GM19372 (cell line): ENCODE data around the gene CASZ1.

ENCODE experiments used
- ATAC-seq: cut with Tn5 transposase; IDR thresholded peaks from one replicate; pipeline ENCODE4 v1.9.1; 2021; ENCODE audit warnings: mild to moderate bottlenecking, low read depth, moderate library complexity; ENCODE audit not compliant: unreplicated experiment

Gene CASZ1

DNA sequence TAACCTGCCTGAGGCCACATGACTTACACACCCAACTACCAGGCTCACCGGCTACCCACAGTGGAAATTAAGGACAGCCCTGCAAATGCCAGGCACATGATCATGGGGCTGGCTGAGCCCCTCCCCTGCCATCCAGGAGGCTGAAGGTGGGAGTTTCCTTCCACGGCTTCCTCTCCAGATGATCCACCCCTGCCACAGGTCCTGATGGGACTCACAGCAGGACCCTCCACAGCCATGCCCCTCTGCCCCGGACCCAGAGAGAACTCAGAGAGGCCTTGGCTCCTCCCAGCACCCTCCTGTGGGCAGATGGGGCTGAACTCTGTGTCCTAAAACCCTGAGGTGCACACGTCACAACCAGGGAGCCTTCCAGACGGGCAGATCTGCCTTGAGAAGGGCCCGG, 29.1 kb upstream of the CASZ1 start:
- ATAC-seq: no peak

DNA sequence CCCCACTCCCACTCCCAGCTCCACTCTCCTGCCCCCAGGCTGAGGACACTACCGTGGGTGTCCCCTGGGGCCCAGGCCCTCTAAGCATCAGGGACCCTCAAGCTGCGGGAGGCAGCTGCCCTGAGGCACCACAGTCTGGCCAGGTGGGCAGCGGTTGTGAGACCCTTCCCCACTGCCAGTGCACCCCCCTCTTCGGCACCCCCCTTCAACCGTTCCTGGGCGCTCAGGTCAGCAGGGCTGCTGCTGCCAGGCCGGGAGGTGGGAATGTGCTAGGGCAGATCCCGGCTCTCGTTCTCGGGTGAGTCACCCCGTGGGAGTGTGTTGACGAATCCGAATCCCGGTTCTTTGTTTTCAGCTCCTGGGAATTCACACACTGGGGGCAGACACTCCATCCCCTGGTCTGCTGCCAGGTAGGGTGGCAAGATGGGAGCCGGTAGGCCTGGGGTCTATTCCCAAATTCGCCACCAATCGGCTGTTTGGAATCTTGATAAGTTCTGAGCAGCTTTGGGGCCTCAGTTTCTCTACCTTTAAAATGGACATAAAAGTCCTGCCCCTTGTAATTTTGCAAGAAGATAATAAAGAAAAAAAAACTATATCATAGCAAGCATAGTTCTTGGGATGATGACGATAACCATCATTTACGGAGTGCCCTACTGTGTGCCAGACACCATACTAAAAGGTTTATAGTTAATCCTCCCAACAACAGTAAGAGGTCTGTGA, 28.5 kb upstream of the CASZ1 start:
- ATAC-seq: no peak

DNA sequence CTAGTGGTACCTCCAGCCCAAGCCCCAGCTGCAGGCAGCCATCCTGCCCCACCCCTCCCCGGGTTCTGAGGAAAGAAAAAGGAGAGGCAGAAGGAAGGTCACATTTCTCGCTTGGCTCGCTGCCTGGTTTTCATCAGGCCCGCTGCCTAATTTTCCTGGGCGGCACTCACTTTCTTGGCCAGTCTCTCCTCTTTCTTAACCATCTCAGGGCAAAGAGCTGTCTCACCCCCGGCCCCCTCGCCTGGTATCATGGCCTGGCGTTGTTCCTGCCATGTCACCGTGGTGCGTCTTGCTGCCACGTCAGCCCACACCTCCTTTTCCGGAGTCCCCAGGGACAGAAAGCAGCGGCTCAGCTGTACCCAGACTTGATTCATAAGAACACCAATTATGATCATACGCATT, 26.6 kb upstream of the CASZ1 start:
- no peak for ATAC-seq

DNA sequence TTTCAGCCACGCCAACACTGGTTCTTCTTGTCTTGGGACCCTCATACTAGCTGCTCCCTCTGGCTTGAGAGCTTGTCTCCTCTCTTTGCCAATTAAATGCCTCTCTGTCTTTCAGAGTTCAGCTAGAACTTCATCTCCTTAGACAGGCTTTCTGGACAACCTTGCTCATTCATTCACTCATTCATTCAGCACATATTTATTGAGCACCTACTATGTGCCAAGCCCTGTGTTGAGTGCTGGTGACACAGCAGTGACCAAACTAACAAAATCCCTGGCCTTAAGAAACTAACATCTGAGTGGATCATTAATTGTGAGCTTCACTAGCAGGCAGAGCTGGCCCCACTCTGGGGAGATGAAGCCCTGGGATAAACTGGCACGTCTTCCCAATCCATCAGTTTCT, 24.9 kb upstream of the CASZ1 start:
- no peak for ATAC-seq

DNA sequence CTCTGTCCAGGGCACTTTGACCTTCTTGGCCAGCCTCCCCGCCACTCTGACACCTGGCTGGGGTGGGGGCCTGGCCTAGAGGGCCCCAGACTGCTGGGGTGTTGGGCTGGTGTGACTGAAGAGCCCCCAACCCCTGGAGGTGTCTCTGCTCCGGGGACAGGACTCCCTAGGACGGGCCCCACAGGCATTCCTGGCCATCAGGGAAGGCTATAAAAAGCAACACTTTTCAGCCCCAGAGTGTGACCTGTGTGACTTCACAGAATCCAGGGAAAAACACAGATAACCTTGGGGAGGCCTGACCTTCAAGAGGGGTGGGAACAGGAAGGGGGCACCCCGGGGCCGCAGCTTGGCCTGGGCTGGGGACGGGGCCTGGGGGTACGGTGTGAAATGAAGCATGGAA, 24.0 kb upstream of the CASZ1 start:
- ATAC-seq: no peak

DNA sequence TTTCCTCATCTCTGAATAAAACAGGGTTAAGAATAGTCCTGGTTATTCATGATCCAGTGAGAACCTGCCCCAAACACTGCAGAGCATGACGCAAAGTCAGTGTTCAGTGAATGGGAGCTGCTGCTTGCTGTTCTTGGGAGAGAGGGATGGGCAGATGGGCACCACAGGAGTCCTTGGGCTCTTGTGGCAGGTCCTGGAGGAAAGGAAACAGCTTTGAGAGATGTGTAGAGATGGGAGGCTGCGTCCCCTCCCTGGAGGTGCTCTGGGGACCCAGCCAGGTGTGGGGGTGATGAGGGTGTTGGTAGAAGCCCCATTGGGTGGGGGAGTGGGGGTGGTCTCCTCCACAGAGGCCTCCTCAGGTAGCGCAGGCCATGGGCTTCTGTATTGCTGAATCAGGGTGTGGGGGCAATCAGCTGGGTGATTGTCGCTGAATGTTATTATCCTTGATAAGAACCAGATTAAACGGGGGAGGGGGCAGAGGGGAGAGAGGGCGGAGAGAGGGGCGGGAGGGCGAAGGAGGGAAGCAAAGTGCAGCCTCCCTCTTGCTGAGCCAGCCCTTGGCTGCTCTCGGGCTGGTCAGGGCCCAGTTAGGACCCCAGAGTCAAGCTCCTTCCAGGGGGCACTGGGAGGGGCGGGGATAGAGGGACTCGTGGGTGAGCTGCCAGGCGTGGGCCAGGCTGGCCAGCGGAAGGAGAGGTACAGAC, 22.9 kb upstream of the CASZ1 start:
- no peak for ATAC-seq

DNA sequence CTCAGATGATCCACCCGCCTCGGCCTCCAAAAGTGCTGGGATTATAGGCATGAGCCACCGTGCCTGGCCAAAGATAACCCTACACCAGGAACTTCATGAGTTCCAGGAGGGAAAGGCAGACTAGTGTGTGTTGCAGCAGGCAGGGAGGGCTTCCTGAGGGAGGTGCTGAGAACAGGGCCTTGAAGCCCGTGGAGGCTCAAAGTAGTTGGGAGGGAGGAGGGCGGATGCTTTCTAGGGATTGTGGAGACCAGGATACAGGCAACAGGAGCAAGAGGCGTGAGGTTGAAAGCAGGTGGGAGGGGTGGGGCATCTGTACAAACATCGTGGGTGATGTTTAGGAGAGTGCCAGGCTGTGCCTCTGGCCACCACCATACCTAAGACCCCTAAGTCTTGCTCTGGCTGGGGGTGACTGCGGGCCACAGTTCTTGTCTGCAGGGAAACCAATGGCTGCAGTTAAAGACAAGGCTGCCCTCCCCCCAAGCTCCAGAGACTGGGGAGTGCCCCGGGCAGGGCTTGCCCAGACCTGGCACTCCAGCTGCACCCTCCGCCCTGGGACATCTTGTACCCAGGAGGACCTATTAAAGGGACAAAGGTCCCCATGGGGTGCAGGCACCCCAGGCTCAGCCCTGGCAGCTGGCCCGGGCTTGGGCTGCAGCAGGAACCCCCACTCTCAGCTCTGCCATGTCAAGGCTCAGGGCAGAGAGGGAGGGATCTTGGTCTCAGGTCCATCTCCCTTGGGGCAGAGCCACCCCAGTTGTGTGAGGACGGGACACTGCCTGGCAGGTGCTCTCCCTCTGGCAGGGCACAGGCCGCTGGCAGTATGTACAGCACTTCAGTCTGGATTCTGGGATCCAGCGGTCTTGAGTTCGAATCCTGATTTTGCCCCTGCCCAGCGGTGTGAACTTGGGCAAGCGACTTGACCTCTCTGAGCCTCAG, 22.1 kb upstream of the CASZ1 start:
- ATAC-seq: no peak

DNA sequence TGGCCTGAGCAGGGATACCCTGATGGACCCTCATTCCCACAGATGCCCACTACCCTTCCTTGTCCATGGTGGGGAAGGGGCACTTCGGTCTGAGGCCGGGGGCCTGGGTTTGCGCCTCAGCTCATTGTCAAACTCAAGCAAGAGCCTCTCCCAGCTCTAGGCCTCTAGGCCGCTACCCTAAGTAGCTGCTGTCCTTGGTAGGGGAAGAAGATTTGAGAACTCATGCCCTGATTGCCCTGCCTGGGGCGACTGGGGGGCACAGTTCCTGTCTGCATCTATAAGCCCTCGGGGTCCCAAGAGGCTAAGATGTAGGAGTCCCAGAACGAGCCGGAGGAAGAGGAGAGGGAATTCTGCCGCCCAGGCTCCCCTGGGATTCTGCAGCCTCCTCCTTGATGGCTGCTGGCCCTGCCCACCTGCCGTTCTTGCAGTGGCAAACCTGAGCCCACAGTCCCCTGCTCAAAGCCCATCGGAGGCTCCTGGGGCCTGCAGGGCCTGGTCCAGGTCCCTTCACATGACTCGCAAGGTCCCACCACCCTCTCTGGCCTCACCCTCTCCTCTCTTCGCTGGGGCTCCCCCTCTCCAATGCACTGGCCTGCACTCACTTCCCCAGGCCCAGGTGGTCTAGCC, 20.4 kb upstream of the CASZ1 start:
- no peak for ATAC-seq

DNA sequence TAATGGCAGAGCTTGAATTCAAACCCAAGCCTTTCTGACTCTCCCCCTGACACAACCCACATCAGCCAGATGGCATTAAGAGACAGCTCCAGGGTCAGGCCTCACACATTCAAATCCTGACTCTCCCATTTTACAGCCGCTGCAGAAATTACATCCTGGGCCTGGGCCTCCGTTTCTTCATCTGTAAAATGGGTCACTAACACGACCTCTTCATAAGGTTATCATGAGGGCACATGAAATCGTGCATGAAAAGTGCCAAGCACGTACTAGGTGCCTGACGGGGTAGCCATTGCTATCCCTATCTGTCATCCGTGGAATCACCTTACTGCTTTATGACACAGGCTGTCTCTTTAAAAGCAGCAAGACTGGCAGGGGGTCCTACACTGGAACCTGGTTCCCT, 19.8 kb upstream of the CASZ1 start:
- no peak for ATAC-seq

DNA sequence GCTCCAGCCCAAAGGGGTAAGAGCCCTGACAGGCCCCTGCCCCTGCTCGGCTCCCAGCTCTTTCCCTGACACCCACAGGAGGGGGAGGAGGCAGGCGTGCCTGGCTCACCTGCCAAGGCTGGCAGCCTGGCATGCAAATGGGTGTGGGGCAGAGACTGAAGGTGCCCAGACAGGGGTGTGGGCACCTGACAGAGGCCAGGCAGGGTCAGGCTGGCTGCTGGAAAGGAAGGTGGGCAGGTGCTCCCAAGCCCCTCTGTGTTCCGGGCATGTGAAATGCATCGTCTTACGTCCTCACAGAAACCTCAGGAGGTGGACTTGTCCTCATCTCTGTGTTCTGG, 19.4 kb upstream of the CASZ1 start:
- ATAC-seq: no peak

DNA sequence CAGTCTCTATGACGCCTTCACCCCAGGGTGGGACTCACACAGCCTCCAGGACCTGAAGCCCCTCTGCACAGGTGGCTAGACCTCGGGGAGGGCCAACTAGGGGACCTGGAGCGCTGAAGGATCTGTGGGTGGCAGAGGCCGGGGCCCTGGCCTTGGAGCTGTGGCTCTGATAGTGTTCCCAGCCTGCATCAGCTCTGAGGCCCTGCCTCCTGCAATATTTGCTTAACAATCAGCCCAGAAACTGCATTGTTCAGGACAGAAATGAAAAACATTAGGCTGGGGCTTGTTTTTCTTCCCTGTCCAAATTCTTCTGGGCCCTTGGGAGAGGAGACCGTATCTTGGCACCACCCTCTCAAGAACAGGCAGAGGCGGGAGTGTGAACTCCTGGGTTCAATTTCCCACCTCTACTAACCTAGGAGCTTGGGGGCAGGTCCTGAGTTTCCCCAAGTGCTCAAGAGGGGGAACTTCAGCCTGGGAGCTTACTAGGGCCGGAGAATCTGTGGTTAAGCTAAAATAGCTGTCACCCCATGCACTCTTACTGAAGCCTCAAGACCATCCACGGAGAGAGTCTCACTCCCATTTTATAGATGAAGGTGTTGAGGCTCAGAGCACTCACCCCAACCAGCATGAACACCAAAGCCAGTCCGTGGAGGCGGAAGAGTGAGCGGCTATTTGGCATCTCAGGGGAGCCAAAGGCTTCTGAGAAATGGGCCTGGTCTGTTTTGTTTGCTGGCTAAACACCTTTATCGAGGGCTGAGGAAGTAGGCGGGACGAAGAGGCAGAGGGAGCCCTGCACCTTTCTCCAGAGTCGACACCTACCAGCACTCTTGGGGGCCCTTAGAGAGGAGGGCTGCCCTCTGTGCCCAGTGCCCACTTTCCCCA, 18.8 kb upstream of the CASZ1 start:
- no peak for ATAC-seq

DNA sequence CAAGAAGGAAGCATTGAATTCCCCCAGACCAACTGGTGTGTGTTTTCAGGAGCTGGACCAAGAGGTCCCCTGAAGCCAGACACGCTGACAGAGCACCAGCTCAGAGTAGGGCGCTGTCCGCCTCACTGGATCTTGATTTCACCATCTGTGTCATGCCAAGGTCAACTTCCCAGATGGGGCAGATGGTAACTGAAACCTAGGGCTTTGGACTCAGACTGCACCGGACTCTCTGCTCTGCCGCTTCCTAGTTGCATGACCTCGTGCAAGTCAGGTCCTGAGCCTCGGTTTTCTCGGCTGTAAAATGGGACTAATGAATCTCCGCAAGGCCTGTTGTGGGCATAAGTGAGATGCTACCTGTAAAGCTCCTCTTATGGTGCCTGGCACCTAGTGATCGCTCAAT, 17.9 kb upstream of the CASZ1 start:
- no peak for ATAC-seq

DNA sequence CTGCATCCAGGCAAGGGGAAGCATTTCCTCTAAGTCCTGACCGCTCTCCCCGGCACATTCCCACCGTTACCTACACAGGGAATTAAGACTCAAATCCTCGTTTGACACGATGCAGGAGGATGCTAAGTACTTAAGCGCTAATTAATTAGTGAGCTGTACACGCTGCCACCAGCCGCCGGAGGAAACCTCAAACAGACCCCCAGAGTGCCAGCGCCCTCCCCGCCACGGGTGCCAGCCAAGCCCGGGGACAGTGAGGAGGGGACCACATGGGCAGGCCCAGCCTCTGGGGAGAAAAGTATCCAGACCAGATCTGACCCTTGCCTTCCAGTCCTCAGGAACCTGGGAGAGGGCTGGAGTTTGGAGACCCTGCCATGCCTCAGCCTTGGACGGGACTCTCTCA, 17.4 kb upstream of the CASZ1 start:
- no peak for ATAC-seq

DNA sequence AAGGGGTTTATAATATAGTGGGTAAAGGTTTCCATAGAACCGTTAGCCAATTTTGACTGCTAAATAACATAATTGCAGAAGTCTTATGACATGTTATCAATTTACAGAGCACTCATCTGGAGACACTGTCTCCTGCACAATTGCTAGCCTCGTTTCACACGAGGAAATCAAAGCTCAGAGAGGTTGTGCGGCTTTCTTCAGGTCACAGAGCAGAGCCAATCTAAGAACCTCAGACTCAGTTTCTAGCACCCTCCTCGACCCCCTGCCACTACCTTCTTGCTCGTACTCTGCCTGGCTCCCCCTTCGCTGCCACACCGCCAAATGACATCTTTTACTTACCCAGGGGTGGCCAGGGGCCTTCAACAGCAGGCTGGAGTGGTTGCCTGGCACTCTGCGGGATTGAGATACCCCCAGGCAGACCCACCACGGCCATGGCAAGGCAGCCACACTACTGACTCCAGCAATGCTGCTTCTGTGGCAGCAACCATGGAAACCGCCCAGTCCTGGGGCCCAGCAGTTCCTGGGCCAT, 16.0 kb upstream of the CASZ1 start:
- ATAC-seq: no peak

DNA sequence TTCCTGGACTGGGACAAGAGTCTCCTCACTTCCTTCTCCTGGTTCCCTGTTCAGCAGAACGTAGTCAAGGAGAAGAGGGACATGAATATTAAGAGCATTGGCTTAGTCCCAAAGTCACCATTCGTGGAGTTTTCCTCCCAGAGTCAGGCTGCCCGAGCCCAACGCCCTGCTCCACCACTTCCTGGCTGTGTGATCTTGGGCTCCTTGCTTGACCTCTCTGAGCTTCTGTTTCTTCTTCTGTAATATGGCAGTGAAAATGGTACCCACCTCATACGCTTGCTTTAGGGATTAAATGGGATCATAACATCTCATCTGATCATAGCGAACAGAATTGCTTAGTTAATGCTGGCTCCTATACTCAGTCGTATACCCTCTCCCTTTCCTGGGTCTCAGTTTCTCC, 12.0 kb upstream of the CASZ1 start:
- no peak for ATAC-seq

DNA sequence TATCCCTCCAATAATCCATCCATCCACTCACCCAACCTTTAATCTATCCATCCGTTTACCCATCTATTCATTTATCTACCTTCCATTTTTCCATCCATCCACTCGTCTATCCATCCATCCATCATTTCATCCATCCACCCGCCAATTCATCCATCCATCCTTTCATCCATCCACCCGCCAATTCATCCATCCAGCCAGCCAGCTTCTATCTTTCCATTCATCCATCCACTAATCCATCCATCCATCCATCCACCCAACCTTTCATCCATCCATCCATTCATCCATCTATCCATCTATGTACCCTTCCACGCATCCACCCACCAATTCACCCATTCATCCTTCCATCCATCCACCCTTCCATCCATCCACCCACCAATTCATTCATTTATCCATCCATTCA, 10.5 kb upstream of the CASZ1 start:
- no peak for ATAC-seq

DNA sequence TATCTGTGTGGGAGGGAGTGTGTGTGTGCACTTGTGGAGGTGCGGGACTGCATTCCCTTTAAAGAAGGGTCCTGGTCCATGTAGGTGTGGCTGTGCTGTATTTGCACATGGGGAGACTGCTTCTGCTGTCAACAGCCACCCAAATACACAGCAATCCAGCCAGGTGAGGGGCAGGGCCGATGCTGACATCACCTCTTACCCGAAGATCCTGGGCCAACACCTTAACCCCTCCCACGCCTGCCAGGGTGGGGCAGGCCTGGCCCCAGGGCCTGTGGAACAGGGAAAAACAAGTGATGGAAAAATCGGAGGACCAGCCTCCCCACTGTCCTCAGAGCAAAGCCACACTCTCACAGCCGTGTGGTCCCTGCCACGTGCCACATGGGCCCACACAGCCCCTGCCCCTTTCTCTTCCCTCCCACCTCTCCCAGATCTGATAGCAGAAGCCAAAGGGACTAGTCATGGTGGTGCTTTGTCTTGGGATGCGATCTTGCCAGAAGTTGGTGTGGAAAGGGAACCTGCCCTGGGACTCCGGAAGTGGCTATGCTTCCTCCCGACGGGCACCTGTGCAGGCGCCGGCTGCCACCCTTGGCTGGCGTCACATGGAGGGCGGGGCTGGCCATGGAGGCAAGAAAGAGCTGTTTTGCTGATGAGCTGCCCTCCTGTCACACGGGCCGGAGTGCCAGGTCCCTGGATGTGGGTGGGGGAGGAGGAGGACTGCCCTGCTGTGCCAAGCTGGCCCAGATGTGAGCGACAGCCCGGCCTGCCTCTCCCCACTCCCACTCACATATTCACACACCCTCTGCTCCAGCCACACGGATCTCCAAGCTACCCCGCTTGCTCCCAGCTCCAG, 7.8 kb upstream of the CASZ1 start:
- no peak for ATAC-seq

DNA sequence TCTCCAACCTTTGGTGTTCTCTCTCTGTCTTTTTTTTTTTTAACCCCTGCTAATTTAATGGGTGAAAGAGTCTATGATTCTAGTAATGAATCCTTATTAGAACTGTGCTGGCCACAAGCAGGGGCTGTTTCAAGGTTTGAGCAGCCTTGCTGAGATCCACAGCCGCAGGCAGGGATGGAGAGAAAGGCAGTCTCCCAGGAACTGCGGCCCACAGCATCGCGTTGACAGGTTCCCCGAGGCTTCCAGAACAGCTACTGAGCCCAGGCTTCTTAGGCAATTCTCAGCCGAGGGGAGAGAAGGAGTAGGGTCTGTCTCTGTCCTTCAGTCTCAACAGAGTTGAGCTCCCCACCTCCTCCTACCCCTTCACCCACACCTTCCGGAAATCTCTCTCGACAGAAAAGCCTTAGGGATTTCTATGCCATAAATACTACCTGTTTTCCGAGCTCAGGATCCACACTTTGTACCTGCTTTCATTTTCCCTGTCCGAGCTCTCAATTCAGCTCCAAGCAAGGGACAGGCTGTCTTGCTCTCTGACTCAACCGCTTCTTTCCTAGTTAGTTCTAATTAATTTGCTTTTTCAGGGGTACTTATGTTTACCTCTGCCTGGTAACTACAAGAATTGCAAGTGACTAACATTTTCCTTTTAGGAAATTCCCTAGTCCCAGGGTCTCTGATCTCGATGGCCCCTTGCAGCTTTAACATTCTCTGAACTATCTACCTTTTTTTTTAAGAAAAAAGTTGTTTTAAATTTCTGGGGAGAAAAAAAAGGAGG, 6.7 kb upstream of the CASZ1 start:
- no peak for ATAC-seq
